Measurements from ENCODE around the gene SIX2. TPM values are rescaled to one million over a fixed set of nuclear protein-coding genes. Genes with fewer than 3 reads are reported as not detected.

Gene SIX2
- total RNA-seq, 6 donors from 2014 or later: 0.61 to 1.3 (median 1.2) TPM; not detected in 3

DNA sequence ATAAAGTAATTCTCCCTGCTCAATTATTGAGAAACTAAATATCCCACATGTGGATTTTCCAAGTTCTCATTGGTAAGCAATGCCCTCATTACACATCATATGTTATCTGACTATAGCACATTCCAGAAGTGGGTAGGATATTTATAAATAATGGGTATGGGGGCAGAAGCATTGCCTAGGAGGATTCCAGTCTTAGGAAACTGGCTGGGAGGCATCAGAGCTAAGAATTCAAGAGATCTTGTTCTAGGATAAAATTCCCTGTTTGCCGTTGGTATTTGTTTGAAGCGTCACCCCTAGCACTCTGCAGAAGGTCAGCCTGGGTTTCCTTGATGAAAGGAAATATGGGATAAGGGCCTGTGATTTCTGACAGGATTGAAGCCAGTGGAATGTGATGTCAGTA is 20.1 kb downstream of the SIX2 start:
- TF ChIP-seq EP300 (IDR thresholded peaks at IDR 0.05) (no peak), POLR2A (IDR thresholded peaks at IDR 0.05) (no peak), POLR2AphosphoS5 (IDR thresholded peaks at IDR 0.05) (no peak)
- TF ChIP-seq, protein P1, sequence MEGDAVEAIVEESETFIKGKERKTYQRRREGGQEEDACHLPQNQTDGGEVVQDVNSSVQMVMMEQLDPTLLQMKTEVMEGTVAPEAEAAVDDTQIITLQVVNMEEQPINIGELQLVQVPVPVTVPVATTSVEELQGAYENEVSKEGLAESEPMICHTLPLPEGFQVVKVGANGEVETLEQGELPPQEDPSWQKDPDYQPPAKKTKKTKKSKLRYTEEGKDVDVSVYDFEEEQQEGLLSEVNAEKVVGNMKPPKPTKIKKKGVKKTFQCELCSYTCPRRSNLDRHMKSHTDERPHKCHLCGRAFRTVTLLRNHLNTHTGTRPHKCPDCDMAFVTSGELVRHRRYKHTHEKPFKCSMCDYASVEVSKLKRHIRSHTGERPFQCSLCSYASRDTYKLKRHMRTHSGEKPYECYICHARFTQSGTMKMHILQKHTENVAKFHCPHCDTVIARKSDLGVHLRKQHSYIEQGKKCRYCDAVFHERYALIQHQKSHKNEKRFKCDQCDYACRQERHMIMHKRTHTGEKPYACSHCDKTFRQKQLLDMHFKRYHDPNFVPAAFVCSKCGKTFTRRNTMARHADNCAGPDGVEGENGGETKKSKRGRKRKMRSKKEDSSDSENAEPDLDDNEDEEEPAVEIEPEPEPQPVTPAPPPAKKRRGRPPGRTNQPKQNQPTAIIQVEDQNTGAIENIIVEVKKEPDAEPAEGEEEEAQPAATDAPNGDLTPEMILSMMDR (IDR thresholded peaks at IDR 0.05): no peak
- H3K4me3 ChIP-seq: no peak overlapping the region
- no peak overlapping the region for H3K27ac ChIP-seq
- no peaks in the 10 kb centered on the region for H3K4me1 ChIP-seq
- H3K27me3 ChIP-seq: no peaks in the 10 kb centered on the region
- no peaks in the 10 kb centered on the region for H3K36me3 ChIP-seq
- 60 to 88% methylated on average over 2 of the region's 2 CpGs for WGBS, 2 donors
- DNase-seq (no peak), ATAC-seq (ENCODE audit: low FRiP score in 2 of 2) (no peak)
- H3K9me3 ChIP-seq: peaks cover 0 to 12% (median 9%) of the 10 kb centered on the region in 4 donors

GRCh38 chr2:44983836-44984604 is 25.2 kb downstream of the SIX2 start:
- no peak for TF ChIP-seq POLR2A (IDR thresholded peaks at IDR 0.05)
- no peak for TF ChIP-seq EP300 (IDR thresholded peaks at IDR 0.05)
- no peak for TF ChIP-seq POLR2AphosphoS5 (IDR thresholded peaks at IDR 0.05)
- TF ChIP-seq, protein P1 (IDR thresholded peaks at IDR 0.05): no peak
- H3K36me3 ChIP-seq: no peaks in the 10 kb centered on the region

GRCh38 chr2:44981714-44982108 is 27.5 kb downstream of the SIX2 start:
- H3K27ac ChIP-seq: no peak overlapping the region
- no peak for TF ChIP-seq POLR2AphosphoS5 (IDR thresholded peaks at IDR 0.05)
- no peak for TF ChIP-seq EP300 (IDR thresholded peaks at IDR 0.05)
- TF ChIP-seq, protein P1 (IDR thresholded peaks at IDR 0.05): peak; percentile 56 to 84 (median 76)
- ATAC-seq (ENCODE audit: low FRiP score in 2 of 2) (peak; percentile 68 to 90), DNase-seq (peak in 1 of 2 donors; percentile 62)
- no peaks in the 10 kb centered on the region for H3K36me3 ChIP-seq
- no peaks in the 10 kb centered on the region for H3K9me3 ChIP-seq
- WGBS, 2 donors: 13 to 15% methylated on average over 13 to 14 of the region's 14 CpGs
- peaks cover 0 to 3% (median 0%) of the 10 kb centered on the region in 4 donors for H3K4me1 ChIP-seq
- H3K4me3 ChIP-seq: no peak overlapping the region
- no peaks in the 10 kb centered on the region for H3K27me3 ChIP-seq

More at GRCh38 chr2:44983836-44984604, 25.2 kb downstream of the SIX2 start:
- no peaks in the 10 kb centered on the region for H3K27me3 ChIP-seq
- WGBS, 2 donors: 80 to 82% methylated on average over 9 of the region's 9 CpGs
- H3K4me1 ChIP-seq: peaks cover 0 to 3% (median 0%) of the 10 kb centered on the region in 4 donors
- ATAC-seq (ENCODE audit: low FRiP score in 2 of 2) (no peak), DNase-seq (no peak)
- H3K9me3 ChIP-seq: peaks cover 0 to 12% (median 9%) of the 10 kb centered on the region in 4 donors
- H3K4me3 ChIP-seq: no peak overlapping the region
- no peak overlapping the region for H3K27ac ChIP-seq

DNA sequence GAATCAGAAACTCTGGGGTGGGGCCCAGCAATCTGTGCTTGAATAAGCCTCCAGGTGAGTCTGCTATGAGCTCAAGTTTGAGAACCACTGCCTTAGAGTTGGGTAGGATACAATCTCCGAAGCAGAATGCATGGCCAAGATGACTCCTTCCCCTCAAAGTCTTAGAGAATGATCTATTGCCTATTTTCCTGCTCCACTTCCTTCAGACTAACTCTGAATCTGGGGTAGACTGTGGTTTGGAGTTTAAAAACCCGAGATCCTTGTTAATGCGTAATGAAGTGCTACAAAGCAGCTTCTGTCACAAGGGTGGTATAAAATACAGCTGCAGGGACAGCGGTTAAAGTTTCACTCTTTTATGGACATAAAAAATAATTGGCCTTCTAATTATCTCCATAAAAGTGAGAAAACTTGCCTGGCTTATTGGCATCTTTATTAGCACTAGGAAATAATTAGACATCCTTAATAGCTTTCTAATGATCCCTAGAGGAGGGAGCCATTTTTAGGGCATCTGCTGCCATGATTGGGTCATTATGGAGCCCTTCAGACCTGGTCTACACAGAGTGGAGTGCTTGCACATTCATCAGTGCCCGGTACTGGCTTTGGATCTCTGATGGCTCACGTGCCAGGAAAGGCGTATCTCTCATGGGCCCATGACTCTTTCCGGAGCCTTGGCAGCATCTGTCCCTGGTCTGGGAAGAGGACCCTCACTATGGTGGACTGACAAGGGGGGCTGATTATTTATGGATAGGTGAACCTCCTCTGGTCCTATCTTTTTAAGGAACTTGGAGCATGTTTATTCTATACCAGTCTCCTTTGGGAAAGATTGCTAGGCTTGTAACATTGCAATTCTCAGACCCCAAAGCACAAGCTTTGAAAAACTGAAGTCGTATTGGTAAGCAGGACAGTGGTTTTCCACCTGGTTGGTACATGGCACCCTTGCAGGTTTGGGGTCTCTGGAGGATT is 28.2 kb downstream of the SIX2 start:
- 64 to 66% methylated on average over 9 of the region's 9 CpGs for WGBS, 2 donors
- DNase-seq (no peak), ATAC-seq (ENCODE audit: low FRiP score in 2 of 2) (no peak)
- Histone ChIP-seq H3K27me3 (no peaks in the 10 kb centered on the region), H3K4me1 (peaks cover 0 to 3% (median 0%) of the 10 kb centered on the region in 4 donors), H3K27ac (no peak overlapping the region), H3K4me3 (no peak overlapping the region), H3K9me3 (no peaks in the 10 kb centered on the region), H3K36me3 (no peaks in the 10 kb centered on the region)
- TF ChIP-seq EP300 (IDR thresholded peaks at IDR 0.05) (no peak), POLR2AphosphoS5 (IDR thresholded peaks at IDR 0.05) (no peak), POLR2A (IDR thresholded peaks at IDR 0.05) (no peak)
- TF ChIP-seq, protein P1 (IDR thresholded peaks at IDR 0.05): no peak
